HCT116 (cell line): ENCODE data around the gene FBXO48. TPM values are rescaled to one million over a fixed set of nuclear protein-coding genes. Genes with fewer than 3 reads are reported as not detected.

Experiments used
- ATAC-seq: fragments of 200-7000 bp; cut with Tn5 transposase; 2 replicates; pipeline ENCODE4 v1.9.1; 2020; ENCODE audit warnings: mild to moderate bottlenecking, moderate library complexity
- BruUV-seq: library from RNA; stranded (reverse); fragments of 400-500 nt; replicated peaks from 2 replicates; lab custom pipeline; 2021; lab: Mats Ljungman, UMichigan
- CTCF ChIA-PET: fragments of 300-600 bp; sonication (Branson Sonifier 250); formaldehyde crosslinking; loops from one replicate; lab custom pipeline; 2021; ENCODE audit warnings: antibody characterized with exemption; lab: Charles Lee
- POLR2A ChIA-PET: fragments of 300-600, 350-600 bp; sonication (Branson Sonifier 250); formaldehyde crosslinking; loops from one replicate; lab custom pipeline; 2021; ENCODE audit warnings: antibody characterized with exemption; lab: Charles Lee
- RAD21 ChIA-PET, 2 experiments: fragments of 300-600 bp; sonication (Branson Sonifier 250); formaldehyde crosslinking; loops; one replicate each; lab custom pipeline; 2023; ENCODE audit warnings: low total read pairs in 2 of 2; ENCODE audit not compliant: uncharacterized antibody in 2 of 2, unreplicated experiment in 2 of 2, low non-redundant PET in 1 of 2; lab: Charles Lee
- DNase-seq: peaks from one replicate; pipeline ENCODE4 v3.0.0-alpha.2; 2010; ENCODE audit warnings: low read depth, low spot score
- H2AFZ ChIP-seq: fragments of 200-600 bp; shearing (Covaris generic), sonication (generic); 2 replicates; pipeline ENCODE4 v1.6.1; 2017; ENCODE audit warnings: low read depth, mixed run types, mixed read lengths, antibody characterized with exemption, low read length; ENCODE audit not compliant: poor library complexity, severe bottlenecking
- H3K27ac ChIP-seq: 2 replicates; pipeline ENCODE4 v1.5.1; 2012; ENCODE audit warnings: low read depth, low read length
- H3K27me3 ChIP-seq: fragments of 200-600 bp; sonication (generic); 2 replicates; pipeline ENCODE4 v1.6.1; 2016; ENCODE audit warnings: mixed run types, low read length, mixed read lengths; ENCODE audit not compliant: insufficient read depth
- H3K36me3 ChIP-seq, 2 experiments: fragments of 200-500 bp in 1 of 2; fragments of 200-600 bp in 1 of 2; sonication (Bioruptor generic) in 1 of 2; sonication (generic) in 1 of 2; 2 replicates each; pipeline versions ENCODE4 v1.5.1 to v1.6.1; 2014 to 2016; ENCODE audit warnings: low read length in 2 of 2, inconsistent platforms in 1 of 2, mixed read lengths in 1 of 2, mixed run types in 1 of 2; ENCODE audit not compliant: insufficient read depth in 2 of 2, control insufficient read depth in 1 of 2
- H3K4me1 ChIP-seq, 2 experiments: fragments of 200-600 bp in 1 of 2; sonication (generic) in 1 of 2; 2 replicates each; pipeline versions ENCODE4 v1.5.1 to v1.6.1; 2012 to 2017; ENCODE audit warnings: low read length in 2 of 2, inconsistent platforms in 1 of 2, mild to moderate bottlenecking in 1 of 2, mixed read lengths in 1 of 2, mixed run types in 1 of 2, moderate library complexity in 1 of 2; ENCODE audit not compliant: insufficient read depth in 2 of 2, control insufficient read depth in 1 of 2
- H3K4me2 ChIP-seq: fragments of 200-600 bp; sonication (generic); 2 replicates; pipeline ENCODE4 v1.6.1; 2017; ENCODE audit warnings: mixed run types, low read length, mixed read lengths
- H3K4me3 ChIP-seq, 2 experiments: fragments of 200-600 bp in 1 of 2; sonication (generic) in 1 of 2; replicated peaks in 1 of 2; 2 replicates each; pipeline ENCODE4 v1.5.1; 2011 to 2016; ENCODE audit warnings: low read length in 2 of 2, control low read depth in 1 of 2, low read depth in 1 of 2, mild to moderate bottlenecking in 1 of 2, mixed read lengths in 1 of 2, mixed run types in 1 of 2
- H3K79me2 ChIP-seq: fragments of 200-600 bp; sonication (generic); 2 replicates; pipeline ENCODE4 v1.6.1; 2017; ENCODE audit warnings: mild to moderate bottlenecking, mixed run types, low read length, moderate library complexity, mixed read lengths; ENCODE audit not compliant: insufficient read depth
- H3K9ac ChIP-seq: fragments of 200-600 bp; sonication (generic); 2 replicates; pipeline ENCODE4 v1.6.1; 2016; ENCODE audit warnings: low read length, mixed read lengths
- H3K9me2 ChIP-seq: fragments of 200-600 bp; sonication (generic), shearing (Covaris generic); 2 replicates; pipeline ENCODE4 v1.6.1; 2017; ENCODE audit warnings: mixed run types, mild to moderate bottlenecking, moderate library complexity; ENCODE audit not compliant: insufficient read depth
- H3K9me3 ChIP-seq, 2 experiments: fragments of 200-500 bp in 1 of 2; fragments of 200-600 bp in 1 of 2; sonication (Bioruptor generic) in 1 of 2; sonication (generic) in 1 of 2; 2 replicates each; pipeline ENCODE4 v1.6.1; 2014 to 2017; ENCODE audit warnings: low read length in 2 of 2, mixed read lengths in 2 of 2, inconsistent platforms in 1 of 2, low read depth in 1 of 2, mild to moderate bottlenecking in 1 of 2, mixed run types in 1 of 2, moderate library complexity in 1 of 2; ENCODE audit not compliant: control insufficient read depth in 1 of 2, insufficient read depth in 1 of 2
- H4K20me1 ChIP-seq: fragments of 200-600 bp; sonication (generic), shearing (Covaris generic); 2 replicates; pipeline ENCODE4 v1.6.1; 2017; ENCODE audit warnings: mixed run types, mild to moderate bottlenecking, moderate library complexity; ENCODE audit not compliant: insufficient read depth
- CBX3 ChIP-seq: IDR thresholded peaks from 2 replicates; pipeline ENCODE4 v1.6.1; 2012; ENCODE audit warnings: low read depth
- EGR1 ChIP-seq: IDR thresholded peaks from 2 replicates; pipeline ENCODE4 v1.6.1; 2012; ENCODE audit warnings: low read depth
- EZH2 ChIP-seq: fragments of 200-600 bp; sonication (generic); IDR thresholded peaks from 2 replicates; pipeline ENCODE4 v1.6.1; 2017; ENCODE audit warnings: antibody characterized with exemption, mixed run types
- EZH2phosphoT487 ChIP-seq: fragments of 200-600 bp; IDR thresholded peaks from 2 replicates; pipeline ENCODE4 v1.6.1; 2018; ENCODE audit warnings: antibody characterized with exemption, borderline replicate concordance
- FOSL1 ChIP-seq: IDR thresholded peaks from 2 replicates; pipeline ENCODE4 v1.6.1; 2012; ENCODE audit warnings: low read depth
- JUND ChIP-seq: IDR thresholded peaks from 2 replicates; pipeline ENCODE4 v1.6.1; 2012
- POLR2A ChIP-seq: IDR thresholded peaks from 2 replicates; pipeline ENCODE4 v1.7.0; 2011; ENCODE audit warnings: borderline replicate concordance; ENCODE audit not compliant: insufficient read depth, insufficient read length; ENCODE audit errors: extremely low read depth
- POLR2AphosphoS5 ChIP-seq: IDR thresholded peaks from 2 replicates; pipeline ENCODE4 v1.6.1; 2011; ENCODE audit warnings: mild to moderate bottlenecking, low read depth, low read length, moderate library complexity
- RAD21 ChIP-seq: IDR thresholded peaks from 2 replicates; pipeline ENCODE4 v1.6.1; 2012; ENCODE audit warnings: low read depth, mild to moderate bottlenecking
- SRF ChIP-seq: IDR thresholded peaks from 2 replicates; pipeline ENCODE4 v1.6.1; 2012; ENCODE audit warnings: low read depth
- TCF7L2 ChIP-seq: IDR thresholded peaks from 2 replicates; pipeline ENCODE4 v1.7.0; 2011; ENCODE audit warnings: borderline replicate concordance, inconsistent platforms; ENCODE audit not compliant: insufficient read depth, insufficient read length; ENCODE audit errors: extremely low read depth
- YY1 ChIP-seq: IDR thresholded peaks from 2 replicates; pipeline ENCODE4 v1.6.1; 2011; ENCODE audit warnings: low read length, low read depth, moderate library complexity, mild to moderate bottlenecking; ENCODE audit not compliant: insufficient replicate concordance; ENCODE audit errors: extremely low read depth
- ZNF274 ChIP-seq: fragments of 200-500 bp; sonication (Bioruptor generic); IDR thresholded peaks from 2 replicates; pipeline ENCODE4 v1.6.1; 2014; ENCODE audit warnings: mild to moderate bottlenecking, low read depth, low read length, inconsistent platforms
- intact Hi-C: fragments of 100-400 bp; cut with micrococcal nuclease; formaldehyde crosslinking; loops from 2 replicates; pipeline ENCODE4 v1.10.0; 2022
- total RNA-seq: library from RNA; stranded (reverse); gene quantifications from one replicate; pipeline ENCODE4 v1.2.1, GENCODE V29; 2021; ENCODE audit not compliant: unreplicated experiment
- TF ChIP-seq, protein P1 (sequence below), 3 experiments: fragments of 200-600 bp in 1 of 3; sonication (generic) in 1 of 3; IDR thresholded peaks in 2 of 3; conservative IDR thresholded peaks in 1 of 3; 2 replicates each; pipeline ENCODE4 v1.5.1; 2012 to 2017; ENCODE audit warnings: low read depth in 2 of 3, low read length in 2 of 3, antibody characterized with exemption in 1 of 3, borderline replicate concordance in 1 of 3, control low read depth in 1 of 3, mild to moderate bottlenecking in 1 of 3, mixed read lengths in 1 of 3, mixed run types in 1 of 3, moderate library complexity in 1 of 3; ENCODE audit not compliant: insufficient read depth in 1 of 3
- TF ChIP-seq, protein P2 (sequence below): IDR thresholded peaks from 2 replicates; pipeline ENCODE4 v1.6.1; 2012; ENCODE audit warnings: low read depth

The FBXO48 gene
- total RNA-seq, 1 experiment from 2014 or later = 0.91 TPM

DNA sequence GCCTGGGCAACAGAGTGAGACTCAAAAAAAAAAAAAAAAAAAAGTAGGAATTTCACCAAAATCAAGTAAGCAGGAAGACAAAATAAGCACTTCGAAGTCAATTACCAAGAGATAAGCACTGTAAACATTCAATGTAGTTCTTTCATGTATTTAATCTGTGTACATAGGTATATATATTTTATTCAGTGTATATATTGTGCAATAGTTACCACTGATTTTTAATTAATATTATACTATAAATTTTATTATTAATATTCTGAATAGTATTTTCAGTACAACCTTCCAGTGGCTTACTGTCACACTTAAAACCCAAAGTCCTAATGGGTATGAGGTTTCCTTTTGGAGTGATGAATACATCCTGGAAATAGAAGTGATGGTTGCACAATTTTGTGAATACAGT lies 9.4 kb upstream of the FBXO48 start:
- no peaks in the 10 kb centered on the region; the same call in 1 of the 2 replicates for H4K20me1 ChIP-seq
- H3K4me2 ChIP-seq = no peak overlapping the region
- intact Hi-C loops = loop anchor here (10.0 kb wide), 1 partner anchor 828 kb away; no protein-coding TSS in a partner anchor
- H3K36me3 ChIP-seq = no peaks in the 10 kb centered on the region
- ChIA-PET CTCF (interaction anchor here (1.5 to 1.6 kb wide), 2 partner anchors 11 to 449 kb away, joined by 3 to 5 read pairs; no protein-coding TSS in a partner anchor), RAD21 (no interaction called here), POLR2A (no interaction called here)
- no peaks in the 10 kb centered on the region for H3K79me2 ChIP-seq
- no peaks in the 10 kb centered on the region for H3K9me3 ChIP-seq
- H3K9me2 ChIP-seq = no peaks in the 10 kb centered on the region
- no TSS peak for BruUV-seq
- no peaks in the 10 kb centered on the region for H3K4me1 ChIP-seq
- no peaks in the 10 kb centered on the region for H3K27me3 ChIP-seq
- TF ChIP-seq POLR2A (no peak), JUND (no peak), YY1 (no peak), POLR2AphosphoS5 (no peak), RAD21 (no peak)
- H3K9ac ChIP-seq = no peak overlapping the region
- H3K27ac ChIP-seq = no peak overlapping the region
- no peak overlapping the region for H3K4me3 ChIP-seq
- ATAC-seq (no peak), DNase-seq (no peak)
- H2AFZ ChIP-seq = no peak overlapping the region

DNA sequence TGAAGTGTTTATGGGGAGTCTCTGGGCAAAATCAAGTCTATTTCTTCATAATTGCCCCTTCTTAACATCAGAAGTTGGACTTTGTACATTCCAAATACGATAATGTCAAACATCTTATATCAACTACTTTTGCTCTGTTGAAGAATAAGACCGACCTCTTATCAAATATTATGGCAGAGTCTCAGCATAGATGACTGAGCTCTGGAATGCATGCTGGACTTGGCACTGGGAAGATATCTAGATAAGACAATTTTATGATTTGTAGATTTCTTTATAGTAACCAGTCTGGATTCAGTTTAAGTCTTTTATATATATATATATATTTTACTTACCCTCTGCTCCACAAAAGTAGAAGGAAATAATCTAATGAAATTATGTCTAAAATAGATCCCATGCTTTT lies 8.5 kb upstream of the FBXO48 start:
- Histone ChIP-seq H3K27me3 (no peaks in the 10 kb centered on the region), H4K20me1 (no peaks in the 10 kb centered on the region; the same call in 1 of the 2 replicates), H3K36me3 (no peaks in the 10 kb centered on the region), H2AFZ (no peak overlapping the region), H3K27ac (no peak overlapping the region), H3K4me1 (no peaks in the 10 kb centered on the region), H3K4me2 (no peak overlapping the region), H3K9ac (no peak overlapping the region), H3K79me2 (no peaks in the 10 kb centered on the region), H3K9me3 (no peaks in the 10 kb centered on the region), H3K9me2 (no peaks in the 10 kb centered on the region), H3K4me3 (no peak overlapping the region)
- TF ChIP-seq CBX3 (no peak), ZNF274 (no peak), EZH2phosphoT487 (no peak), SRF (no peak), TCF7L2 (no peak), FOSL1 (no peak), EGR1 (no peak), JUND (no peak), EZH2 (no peak), RAD21 (no peak)
- TF ChIP-seq, protein P1, sequence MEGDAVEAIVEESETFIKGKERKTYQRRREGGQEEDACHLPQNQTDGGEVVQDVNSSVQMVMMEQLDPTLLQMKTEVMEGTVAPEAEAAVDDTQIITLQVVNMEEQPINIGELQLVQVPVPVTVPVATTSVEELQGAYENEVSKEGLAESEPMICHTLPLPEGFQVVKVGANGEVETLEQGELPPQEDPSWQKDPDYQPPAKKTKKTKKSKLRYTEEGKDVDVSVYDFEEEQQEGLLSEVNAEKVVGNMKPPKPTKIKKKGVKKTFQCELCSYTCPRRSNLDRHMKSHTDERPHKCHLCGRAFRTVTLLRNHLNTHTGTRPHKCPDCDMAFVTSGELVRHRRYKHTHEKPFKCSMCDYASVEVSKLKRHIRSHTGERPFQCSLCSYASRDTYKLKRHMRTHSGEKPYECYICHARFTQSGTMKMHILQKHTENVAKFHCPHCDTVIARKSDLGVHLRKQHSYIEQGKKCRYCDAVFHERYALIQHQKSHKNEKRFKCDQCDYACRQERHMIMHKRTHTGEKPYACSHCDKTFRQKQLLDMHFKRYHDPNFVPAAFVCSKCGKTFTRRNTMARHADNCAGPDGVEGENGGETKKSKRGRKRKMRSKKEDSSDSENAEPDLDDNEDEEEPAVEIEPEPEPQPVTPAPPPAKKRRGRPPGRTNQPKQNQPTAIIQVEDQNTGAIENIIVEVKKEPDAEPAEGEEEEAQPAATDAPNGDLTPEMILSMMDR (IDR thresholded peaks at IDR 0.05 in 2 of 3, conservative IDR thresholded peaks at IDR 0.05 in 1 of 3; ENCODE audit: borderline replicate concordance in 1 of 3, insufficient read depth in 1 of 3, low read depth in 2 of 3, low read length in 2 of 3) = no peak
- TF ChIP-seq, protein P2, sequence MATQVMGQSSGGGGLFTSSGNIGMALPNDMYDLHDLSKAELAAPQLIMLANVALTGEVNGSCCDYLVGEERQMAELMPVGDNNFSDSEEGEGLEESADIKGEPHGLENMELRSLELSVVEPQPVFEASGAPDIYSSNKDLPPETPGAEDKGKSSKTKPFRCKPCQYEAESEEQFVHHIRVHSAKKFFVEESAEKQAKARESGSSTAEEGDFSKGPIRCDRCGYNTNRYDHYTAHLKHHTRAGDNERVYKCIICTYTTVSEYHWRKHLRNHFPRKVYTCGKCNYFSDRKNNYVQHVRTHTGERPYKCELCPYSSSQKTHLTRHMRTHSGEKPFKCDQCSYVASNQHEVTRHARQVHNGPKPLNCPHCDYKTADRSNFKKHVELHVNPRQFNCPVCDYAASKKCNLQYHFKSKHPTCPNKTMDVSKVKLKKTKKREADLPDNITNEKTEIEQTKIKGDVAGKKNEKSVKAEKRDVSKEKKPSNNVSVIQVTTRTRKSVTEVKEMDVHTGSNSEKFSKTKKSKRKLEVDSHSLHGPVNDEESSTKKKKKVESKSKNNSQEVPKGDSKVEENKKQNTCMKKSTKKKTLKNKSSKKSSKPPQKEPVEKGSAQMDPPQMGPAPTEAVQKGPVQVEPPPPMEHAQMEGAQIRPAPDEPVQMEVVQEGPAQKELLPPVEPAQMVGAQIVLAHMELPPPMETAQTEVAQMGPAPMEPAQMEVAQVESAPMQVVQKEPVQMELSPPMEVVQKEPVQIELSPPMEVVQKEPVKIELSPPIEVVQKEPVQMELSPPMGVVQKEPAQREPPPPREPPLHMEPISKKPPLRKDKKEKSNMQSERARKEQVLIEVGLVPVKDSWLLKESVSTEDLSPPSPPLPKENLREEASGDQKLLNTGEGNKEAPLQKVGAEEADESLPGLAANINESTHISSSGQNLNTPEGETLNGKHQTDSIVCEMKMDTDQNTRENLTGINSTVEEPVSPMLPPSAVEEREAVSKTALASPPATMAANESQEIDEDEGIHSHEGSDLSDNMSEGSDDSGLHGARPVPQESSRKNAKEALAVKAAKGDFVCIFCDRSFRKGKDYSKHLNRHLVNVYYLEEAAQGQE = no peak
- POLR2A ChIA-PET = no interaction called here
- ATAC-seq (no peak), DNase-seq (no peak)
- intact Hi-C loops = loop anchor here (10.0 kb wide), 1 partner anchor 829 kb away; no protein-coding TSS in a partner anchor
- no TSS peak for BruUV-seq
- RAD21 ChIA-PET = no interaction called here
- CTCF ChIA-PET = interaction anchor here (1.6 kb wide), 1 partner anchor 12 kb away, joined by 5 read pairs; no protein-coding TSS in a partner anchor
